GM18499 (cell line): Measurements from ENCODE around the gene NECTIN1.

Source experiments
- ATAC-seq: cut with Tn5 transposase; IDR thresholded peaks from one replicate; pipeline ENCODE4 v1.9.1; 2021; ENCODE audit warnings: moderate number of reproducible peaks; ENCODE audit not compliant: insufficient read depth, unreplicated experiment

NECTIN1 gene

DNA sequence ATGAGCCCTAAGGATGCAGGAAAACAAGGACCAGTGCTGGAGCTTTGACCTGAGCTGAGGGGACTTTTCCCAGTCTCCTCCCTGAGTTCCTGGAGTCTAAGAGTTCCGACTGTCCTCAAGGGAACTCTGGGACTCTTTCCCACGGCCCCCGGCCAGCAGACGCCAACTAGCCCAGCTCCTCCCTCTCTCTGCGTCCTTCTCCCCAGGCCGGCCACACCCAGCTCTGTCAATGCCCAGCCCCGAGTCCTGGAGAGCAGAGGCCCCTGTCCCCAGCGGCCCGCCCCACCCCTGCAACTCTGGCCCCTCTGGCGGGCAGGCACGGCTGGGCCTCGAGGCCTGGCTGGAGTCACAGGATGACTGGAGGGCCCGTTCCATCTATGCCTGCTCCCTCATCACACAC is 29.8 kb downstream of the NECTIN1 start:
- no peak for ATAC-seq

DNA sequence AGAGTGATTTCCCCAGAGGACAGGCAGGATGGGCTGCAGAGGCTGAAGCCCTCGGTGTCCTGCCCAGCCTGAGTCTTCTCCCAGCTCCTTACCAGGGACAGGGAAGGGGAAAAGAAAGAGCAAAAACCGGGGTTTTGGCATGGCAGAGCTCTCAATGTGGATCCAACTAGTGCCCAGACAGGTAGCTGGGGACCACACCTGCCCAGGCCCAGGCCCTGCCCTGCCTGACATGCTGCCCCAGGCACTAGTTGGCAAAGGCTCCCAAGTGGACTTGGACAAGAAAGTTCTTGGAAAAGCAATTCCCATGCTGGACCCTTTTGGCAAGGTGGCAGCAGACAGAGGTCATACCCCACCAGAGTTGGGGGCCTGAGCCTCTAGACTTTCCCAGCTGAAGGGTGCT is 31.1 kb downstream of the NECTIN1 start:
- no peak for ATAC-seq

DNA sequence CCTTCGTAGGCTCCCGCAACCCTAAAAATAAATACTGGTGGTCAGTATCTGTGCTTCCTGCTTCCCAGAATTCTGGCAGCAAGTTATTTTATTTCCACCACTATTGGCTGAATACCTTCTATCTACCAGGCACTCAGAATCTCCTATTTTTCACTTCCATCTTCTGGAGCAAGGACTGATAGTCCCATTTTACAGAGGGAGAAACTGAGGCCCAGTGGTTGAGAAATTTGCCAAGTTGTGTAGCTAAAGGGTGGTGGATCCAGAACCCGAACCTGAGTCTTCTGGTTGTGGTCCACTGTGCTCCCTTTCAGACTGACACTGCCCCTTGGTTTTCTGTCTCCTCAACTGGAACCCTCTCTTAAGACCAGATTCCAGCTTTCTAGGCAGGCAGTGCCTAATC is 31.6 kb downstream of the NECTIN1 start:
- ATAC-seq: no peak

DNA sequence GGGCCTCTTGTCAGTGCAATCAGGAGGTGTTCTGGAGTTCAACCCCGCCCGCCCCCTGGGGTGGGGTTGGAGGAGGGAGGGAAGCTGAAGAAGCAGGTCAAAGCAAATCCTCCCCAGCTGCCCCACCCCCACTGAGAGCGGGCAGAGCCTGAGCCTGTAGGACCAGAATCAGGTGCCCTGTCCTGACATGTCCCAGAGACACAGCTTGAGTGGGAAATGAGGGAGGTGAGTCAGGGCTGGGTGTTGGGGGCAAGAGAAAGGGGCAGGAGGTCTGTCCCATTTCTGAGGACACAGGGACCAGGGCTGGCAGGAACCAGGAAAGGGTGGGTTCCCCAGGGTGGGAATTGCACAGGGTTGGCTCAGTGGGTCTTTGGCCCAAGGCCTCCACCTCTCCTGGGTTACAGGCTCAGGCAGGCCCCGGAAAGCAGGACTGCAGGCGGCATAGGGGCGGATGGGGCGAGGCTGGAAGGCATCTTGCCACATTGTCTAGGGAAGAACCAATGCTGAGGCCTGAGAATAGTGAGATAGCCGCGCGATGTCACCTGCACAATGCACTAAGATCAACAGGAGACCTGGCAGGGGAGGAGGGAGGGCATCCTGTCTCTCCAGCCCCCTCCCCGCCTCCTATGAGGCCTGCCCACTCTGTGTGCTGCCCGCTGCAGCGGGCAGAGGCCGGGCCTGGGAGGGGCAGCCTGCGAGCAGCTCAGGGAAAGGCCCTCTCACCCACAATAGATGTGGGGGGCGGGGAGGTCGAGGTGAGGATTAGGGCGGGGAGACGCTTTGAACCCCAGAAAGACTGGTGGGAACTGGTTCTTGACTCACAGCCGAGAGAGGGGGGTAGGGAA is 32.4 kb downstream of the NECTIN1 start:
- no peak for ATAC-seq

DNA sequence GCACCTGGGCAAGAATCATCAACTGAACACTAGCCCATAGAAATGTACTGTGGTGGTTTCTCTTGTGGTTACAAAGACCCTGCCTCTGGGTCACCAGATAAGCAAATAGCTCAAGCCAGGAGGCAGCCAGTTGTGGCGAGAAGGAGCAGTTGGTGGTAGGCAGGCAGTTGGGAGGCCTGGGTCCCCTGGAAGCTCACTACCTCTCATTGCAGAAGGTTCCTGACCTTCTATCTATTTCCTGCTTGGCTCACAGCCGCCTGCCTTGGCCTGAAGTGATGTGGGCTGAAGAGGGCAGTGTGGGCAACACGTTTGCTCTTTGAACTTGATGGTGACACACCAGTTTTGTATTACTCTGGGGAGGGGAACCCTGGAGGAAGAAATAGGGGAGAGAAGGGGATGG is 34.7 kb downstream of the NECTIN1 start:
- no peak for ATAC-seq

DNA sequence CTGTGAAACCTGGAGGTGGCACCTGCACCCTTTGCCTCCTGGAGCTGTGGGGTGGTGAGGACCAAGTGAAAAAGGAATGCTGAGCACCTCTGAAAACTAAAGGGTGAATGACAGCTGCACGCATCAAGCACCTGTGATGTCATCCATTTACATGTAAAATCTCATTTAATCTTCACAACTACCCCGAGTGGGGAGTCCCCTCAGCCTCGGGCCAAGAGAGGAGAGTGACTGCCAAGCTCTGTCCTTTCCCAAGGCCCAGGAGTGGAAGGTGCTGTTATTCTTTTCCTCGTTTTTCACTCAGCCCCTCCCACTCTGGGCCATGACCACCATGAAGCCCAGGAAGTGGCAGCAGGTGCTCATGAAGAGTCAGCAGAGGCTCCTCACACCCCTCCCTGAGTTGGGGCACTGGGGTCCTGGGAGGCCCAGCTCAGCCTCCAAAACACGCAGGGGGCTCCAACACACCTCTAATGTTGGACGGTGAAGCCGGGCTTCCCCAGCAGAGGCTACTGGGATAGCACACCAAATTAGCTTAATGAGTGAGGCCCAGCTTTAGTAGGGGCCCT is 35.7 kb downstream of the NECTIN1 start:
- ATAC-seq: no peak

DNA sequence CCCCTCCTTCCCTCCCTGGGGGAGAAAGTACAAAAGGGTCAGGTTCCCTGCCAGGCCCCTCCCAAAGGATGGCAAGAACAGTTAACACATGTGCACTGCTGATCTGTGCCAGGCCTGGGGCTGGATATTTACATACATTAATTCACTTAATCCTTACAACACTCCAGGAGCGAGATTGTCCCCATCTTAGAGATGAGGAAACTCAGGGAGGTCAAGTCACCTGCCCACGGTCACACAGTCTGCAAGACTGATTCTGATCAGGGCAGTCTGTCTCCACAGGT is 36.5 kb downstream of the NECTIN1 start:
- ATAC-seq: no peak

GRCh38 chr11:119691701-119692539 is 37.1 kb downstream of the NECTIN1 start:
- ATAC-seq: no peak

GRCh38 chr11:119691020-119691666 is 37.9 kb downstream of the NECTIN1 start:
- no peak for ATAC-seq

DNA sequence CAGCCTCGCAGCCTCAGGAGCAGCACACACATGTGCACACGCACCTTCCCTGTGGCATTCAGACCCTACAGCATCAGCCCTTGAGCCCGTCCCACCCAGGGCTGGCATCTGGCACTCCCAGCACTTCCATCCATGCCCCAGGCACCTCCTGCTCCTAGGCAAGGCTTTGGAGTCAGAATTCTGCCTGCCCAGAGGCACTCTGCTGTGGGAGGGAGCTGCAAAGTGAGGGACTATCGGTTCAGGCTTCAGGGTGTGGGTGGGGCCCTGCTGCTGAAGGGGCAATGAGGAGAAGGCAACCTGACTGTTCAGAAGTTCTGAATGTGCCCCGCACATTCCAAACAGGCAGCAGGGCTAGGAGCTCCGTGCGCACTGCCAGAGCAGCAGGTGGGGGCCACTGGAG is 39.7 kb downstream of the NECTIN1 start:
- ATAC-seq: no peak

- no peak for ATAC-seq
These were observed 40.6 kb downstream of the NECTIN1 start for GRCh38 chr11:119688356-119688755.

DNA sequence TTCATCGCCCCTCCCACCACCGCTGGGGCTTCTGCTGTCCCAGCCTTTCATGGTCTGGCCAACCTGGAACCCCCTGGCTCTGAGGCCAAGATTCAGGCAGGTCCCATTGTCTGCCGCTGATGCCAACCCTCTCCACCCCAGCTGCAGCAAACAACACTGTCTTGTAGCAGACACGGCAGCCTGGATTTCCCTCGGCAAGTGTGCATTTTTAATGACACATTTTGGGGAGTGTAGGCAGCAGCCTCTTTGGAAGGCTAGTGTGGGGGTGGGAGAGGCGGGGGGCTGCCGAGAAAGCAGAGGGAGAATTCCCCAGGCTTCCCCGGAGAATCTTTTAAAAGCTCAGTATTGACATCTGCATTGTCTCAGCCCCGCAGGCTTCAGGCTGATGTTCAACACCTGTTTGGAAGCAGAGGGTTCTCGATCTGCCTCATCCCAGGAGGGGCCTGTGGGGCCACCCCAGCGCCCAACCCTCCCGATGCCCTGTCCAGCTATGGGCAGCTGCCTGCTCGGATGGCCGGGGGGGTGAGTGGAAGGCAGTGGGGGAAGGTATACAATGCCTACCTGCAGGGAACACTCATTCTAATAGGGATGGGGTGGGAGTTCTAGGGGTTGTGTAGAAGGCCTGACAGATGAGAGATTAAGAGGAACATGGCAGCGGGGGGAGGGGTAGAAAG is 41.5 kb downstream of the NECTIN1 start:
- no peak for ATAC-seq

GRCh38 chr11:119686177-119686882 is 42.7 kb downstream of the NECTIN1 start:
- ATAC-seq: no peak

- ATAC-seq: no peak
These were observed 43.8 kb downstream of the NECTIN1 start for GRCh38 chr11:119685111-119685746.

GRCh38 chr11:119684361-119685110 is 44.5 kb downstream of the NECTIN1 start:
- no peak for ATAC-seq

DNA sequence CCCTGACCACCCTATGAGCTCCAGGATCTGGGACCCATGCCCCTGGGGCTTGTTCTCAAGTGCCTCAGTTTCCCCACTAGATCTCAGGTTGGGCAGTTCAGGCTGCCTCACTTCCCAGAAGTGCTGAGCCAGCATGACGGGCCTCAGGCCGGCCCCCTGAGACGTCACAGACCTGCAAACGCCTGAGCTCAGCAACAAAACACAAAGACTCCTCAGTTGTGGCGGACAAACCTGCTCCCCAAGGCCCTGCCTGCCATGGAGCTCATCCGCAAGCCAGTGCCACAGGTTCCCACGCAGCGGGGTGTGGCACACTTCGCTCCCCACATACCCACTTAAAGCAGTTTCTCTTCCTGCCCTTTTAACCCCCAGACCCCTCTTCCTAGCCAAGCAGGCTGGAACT is 45.2 kb downstream of the NECTIN1 start:
- no peak for ATAC-seq

DNA sequence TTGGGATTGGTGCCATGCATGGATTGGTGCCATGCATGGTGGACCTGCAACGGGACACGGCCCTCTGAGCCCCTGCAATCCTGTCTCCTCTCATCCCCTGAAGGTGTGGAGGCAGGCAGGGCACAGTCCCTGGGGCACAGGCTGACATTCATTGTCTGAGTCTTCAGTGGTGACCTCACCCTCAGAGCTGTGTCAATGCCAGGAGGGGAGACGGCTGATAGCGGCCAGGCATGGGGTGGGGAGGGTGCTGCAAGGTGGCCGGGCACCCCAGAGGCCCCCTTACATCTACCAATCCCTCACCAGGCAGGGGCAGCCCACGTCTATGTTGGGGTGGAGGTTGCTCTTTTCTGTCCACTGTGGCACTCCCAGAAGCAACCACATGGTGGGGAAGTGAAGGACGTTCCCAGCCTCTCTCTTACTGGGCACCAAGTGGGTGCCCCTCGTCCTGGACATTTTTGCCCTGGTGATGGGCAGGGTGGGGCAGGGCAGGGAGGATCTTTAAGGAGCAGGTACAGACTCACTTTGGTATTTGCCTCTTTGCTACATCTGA is 47.6 kb downstream of the NECTIN1 start:
- ATAC-seq: no peak
